K562 (cell line): ENCODE data around the gene CHST14. TPM values are rescaled to one million over a fixed set of nuclear protein-coding genes. Genes with fewer than 3 reads are reported as not detected.
A peak's percentile ranks its signal among the peaks of the same experiment; 100 is the strongest.

Experiments
- BRCA1 ChIP-seq, 2 experiments: fragments of 450-650 bp in 1 of 2; sonication (generic) in 1 of 2; formaldehyde crosslinking in 1 of 2; IDR thresholded peaks; 2 replicates each; pipeline versions ENCODE4 v1.5.0 to v1.6.1; 2017 to 2020; ENCODE audit warnings: mild to moderate bottlenecking in 1 of 2, missing genetic modification reagents in 1 of 2
- CXXC5 ChIP-seq: fragments of 250-450 bp; sonication (Bioruptor Pico); IDR thresholded peaks from 2 replicates; pipeline ENCODE4 v1.8.0; 2022; ENCODE audit warnings: inconsistent platforms, mild to moderate bottlenecking, moderate library complexity
- HDAC1 ChIP-seq, 2 experiments: fragments of 450-650 bp; IDR thresholded peaks; 2 replicates each; pipeline ENCODE4 v1.6.1; 2016 to 2017; ENCODE audit warnings: inconsistent platforms in 1 of 2, mild to moderate bottlenecking in 1 of 2, moderate library complexity in 1 of 2
- HMGN3 ChIP-seq: IDR thresholded peaks from 2 replicates; pipeline ENCODE4 v1.6.1; 2011; ENCODE audit warnings: borderline replicate concordance, low read depth, mild to moderate bottlenecking, mixed read lengths, low read length; ENCODE audit not compliant: insufficient read length; ENCODE audit errors: extremely low read depth
- ID3 ChIP-seq, 2 experiments: fragments of 250-450 bp in 1 of 2; fragments of 450-650 bp in 1 of 2; sonication (Bioruptor Pico) in 1 of 2; IDR thresholded peaks; 2 replicates each; pipeline versions ENCODE4 v1.6.1 to v1.8.0; 2016 to 2021; ENCODE audit warnings: mild to moderate bottlenecking in 2 of 2, moderate library complexity in 2 of 2, missing compliant biosample characterization in 1 of 2, missing genetic modification characterization in 1 of 2
- KLF16 ChIP-seq: IDR thresholded peaks from 2 replicates; pipeline ENCODE4 v1.6.1; 2016; ENCODE audit warnings: antibody characterized with exemption
- MAZ ChIP-seq, 2 experiments: fragments of 450-650 bp in 1 of 2; sonication (generic) in 1 of 2; formaldehyde crosslinking; IDR thresholded peaks in 1 of 2; conservative IDR thresholded peaks in 1 of 2; 2 replicates each; pipeline versions ENCODE4 v1.4.0 to v1.5.0; 2020; ENCODE audit warnings: mild to moderate bottlenecking in 1 of 2, missing genetic modification reagents in 1 of 2
- MNT ChIP-seq, 2 experiments: fragments of 450-650 bp; conservative IDR thresholded peaks; 2 replicates each; pipeline ENCODE4 v1.6.1; 2017; ENCODE audit warnings: mild to moderate bottlenecking in 2 of 2, moderate library complexity in 2 of 2
- MTA3 ChIP-seq: fragments of 450-650 bp; formaldehyde crosslinking; IDR thresholded peaks from 2 replicates; pipeline ENCODE4 v1.6.1; 2017; ENCODE audit warnings: mild to moderate bottlenecking, borderline replicate concordance
- NCOA1 ChIP-seq: fragments of 450-650 bp; IDR thresholded peaks from 2 replicates; pipeline ENCODE4 v1.6.1; 2016; ENCODE audit warnings: low read depth
- NELFE ChIP-seq: IDR thresholded peaks from 2 replicates; pipeline ENCODE4 v1.6.1; 2011; ENCODE audit warnings: mild to moderate bottlenecking; ENCODE audit not compliant: insufficient read depth, insufficient read length
- RBBP5 ChIP-seq: fragments of 200-600 bp; sonication (generic); IDR thresholded peaks from 2 replicates; pipeline ENCODE4 v1.6.1; 2012; ENCODE audit warnings: borderline replicate concordance, mild to moderate bottlenecking, low read length, control low read depth, inconsistent platforms; ENCODE audit not compliant: insufficient read depth, poor library complexity, severe bottlenecking
- RBFOX2 ChIP-seq: fragments of 200-400 bp; formaldehyde crosslinking; IDR thresholded peaks from 2 replicates; pipeline ENCODE4 v1.6.1; 2017; ENCODE audit warnings: low read depth, mild to moderate bottlenecking, low read length, moderate library complexity
- TFAP4 ChIP-seq: sonication (generic); formaldehyde crosslinking; IDR thresholded peaks from 2 replicates; pipeline ENCODE4 v1.8.0; 2022; ENCODE audit warnings: missing genetic modification reagents, mild to moderate bottlenecking, moderate library complexity, borderline replicate concordance
- UBTF ChIP-seq, 2 experiments: IDR thresholded peaks; 2 replicates each; pipeline ENCODE4 v1.6.1; 2012; ENCODE audit warnings: improper control_type of control experiment in 2 of 2, low read depth in 2 of 2, low read length in 2 of 2, borderline replicate concordance in 1 of 2
- ZFX ChIP-seq: sonication (generic); formaldehyde crosslinking; IDR thresholded peaks from 2 replicates; pipeline ENCODE4 v1.8.0; 2022; ENCODE audit warnings: mild to moderate bottlenecking, missing genetic modification reagents, moderate library complexity
- polyA plus RNA-seq, 8 experiments: library from polyadenylated mRNA; depleted of rRNA in 4 of 8; stranded (reverse) in 5 of 8; unstranded in 3 of 8; fragments of >200 nt; fragmentation: Nextera tagmentation in 2 of 8; fragmentation: Illumina TruSeq in 1 of 8; extraction: Ambion mirVana in 2 of 8; extraction: Trizol in 1 of 8; gene quantifications; 2 replicates each; pipeline versions ENCODE4 v1.2.1 to v1.2.3, GENCODE V29; 2011 to 2014; ENCODE audit warnings: inconsistent platforms in 1 of 8, missing spikeins in 1 of 8
- total RNA-seq, 7 experiments: library from RNA; depleted of rRNA in 6 of 7; stranded (reverse); fragments of >200 nt in 6 of 7; fragmentation: Illumina TruSeq in 2 of 7; extraction: Trizol in 2 of 7; gene quantifications; 2 replicates each; pipeline versions ENCODE4 v1.2.1 to v1.2.3, GENCODE V29; 2011 to 2021; ENCODE audit warnings: low replicate concordance in 1 of 7

Gene CHST14
- total and polyA plus RNA-seq, 9 of the 15 experiments (the other 6 are each of a cell fraction or from before 2014, with no cell fraction given): 1.6 to 12.1 (median 4.5) TPM

- TF ChIP-seq RBFOX2 (peak; percentile 54), MNT (conservative IDR thresholded peaks at IDR 0.05) (0 out of 4 replicates have a peak, but pooled peaks of 1 of the 2 experiments have one; percentile 2), ZFX (CRISPR knock-in tag) (peak; percentile 58), MTA3 (0 out of 2 replicates have a peak, but pooled peaks have one; percentile 41), BRCA1 (IDR thresholded peaks at IDR 0.05) (no peak), BRCA1 (CRISPR knock-in tag; IDR thresholded peaks at IDR 0.05) (no peak), KLF16 (no peak), RBBP5 (no peak), MAZ (CRISPR knock-in tag; conservative IDR thresholded peaks at IDR 0.05 in 1 of 2, IDR thresholded peaks at IDR 0.05 in 1 of 2) (peak in 1 of 2 experiments; percentile 30; a peak in 2 of 4 replicates), TFAP4 (CRISPR knock-in tag) (no peak; the same call in 1 of the 2 replicates), HMGN3 (peak; percentile 56), NCOA1 (no peak), NELFE (no peak), HDAC1 (IDR thresholded peaks at IDR 0.05) (no peak), UBTF (IDR thresholded peaks at IDR 0.05; ENCODE audit: borderline replicate concordance in 1 of 2, low read depth in 2 of 2, low read length in 2 of 2) (0 out of 4 replicates have a peak, but pooled peaks of 1 of the 2 experiments have one; percentile 16), ID3 (CRISPR knock-in tag; IDR thresholded peaks at IDR 0.05) (no peak), ID3 (tag; IDR thresholded peaks at IDR 0.05) (0 out of 2 replicates have a peak, but pooled peaks have one; percentile 26), CXXC5 (CRISPR knock-in tag) (peak; percentile 38)
These were observed 472 bp downstream of the CHST14 start (continued) for GRCh38 chr15:40471105-40471807.
